ENCODE data around the gene STX2. TPM values are rescaled to one million over a fixed set of nuclear protein-coding genes. Genes with fewer than 3 reads are reported as not detected.
A peak's percentile ranks its signal among the peaks of the same experiment; 100 is the strongest.

STX2 gene
- total and polyA plus RNA-seq, 2 experiments from 2014 or later: 16.4 to 35.4 TPM

DNA sequence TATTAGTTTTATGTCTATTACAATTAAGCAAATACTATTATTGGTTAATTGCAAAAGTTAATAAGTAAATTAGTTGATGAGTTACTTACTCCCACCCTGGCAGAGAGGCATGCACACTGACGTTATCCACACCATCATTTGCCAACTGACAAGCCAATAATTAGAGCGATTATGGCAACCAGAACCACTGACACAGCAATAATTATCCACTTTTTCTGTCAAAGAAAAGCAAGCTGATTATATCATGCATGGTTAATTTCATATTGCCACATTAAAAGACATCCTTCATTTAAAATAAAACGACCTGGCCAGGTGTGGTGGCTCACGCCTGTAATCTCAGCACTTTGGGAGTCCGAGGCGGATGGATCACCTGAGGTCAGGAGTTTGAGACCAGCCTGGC is 43.1 kb downstream of the STX2 start (continued):
- TF ChIP-seq REST (IDR thresholded peaks at IDR 0.05; ENCODE audit: unreplicated experiment) (no peak), STAT1 (IDR thresholded peaks at IDR 0.05; ENCODE audit: unreplicated experiment) (no peak)

DNA sequence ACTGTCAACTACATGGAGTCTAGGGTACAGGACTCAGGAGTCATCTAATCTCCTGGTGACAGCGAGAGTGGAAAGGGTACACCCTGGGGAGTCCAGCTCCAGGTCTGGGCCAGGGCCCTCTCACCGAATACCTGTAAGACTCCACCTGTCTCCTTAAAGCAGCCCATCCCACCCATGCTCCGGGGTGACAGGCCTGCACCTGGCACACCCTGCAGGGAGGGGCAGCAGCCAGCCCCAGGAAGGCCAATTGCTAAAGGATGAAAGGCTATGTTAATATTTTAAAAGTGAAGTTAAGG is 45.5 kb downstream of the STX2 start:
- H3K4me3 ChIP-seq: no peak overlapping the region
- no peaks in the 10 kb centered on the region for H3F3A ChIP-seq (replicated peaks; ENCODE audit: low read depth)
- no peak overlapping the region; the same call in 1 of the 2 replicates for H3K4me2 ChIP-seq
- peak overlapping the region; percentile 60; the same call in 1 of the 2 replicates for H3K27ac Mint-ChIP-seq
- H3K79me2 ChIP-seq (replicated peaks; ENCODE audit: insufficient read depth): no peaks in the 10 kb centered on the region
- H3K27me3 Mint-ChIP-seq (ENCODE audit: insufficient read depth, low read depth, poor library complexity): peaks cover 5% of the 10 kb centered on the region
- H2AFZ ChIP-seq: no peak overlapping the region
- peaks cover 20% of the 10 kb centered on the region for H3K4me1 Mint-ChIP-seq
- DNase-seq (ENCODE audit: low spot score): no peak
- H3K9me2 ChIP-seq (ENCODE audit: insufficient read depth): no peaks in the 10 kb centered on the region
- H3K4me3 Mint-ChIP-seq: no peak overlapping the region
- H3K36me3 Mint-ChIP-seq (ENCODE audit: low read depth): peaks cover 18% of the 10 kb centered on the region
- TF ChIP-seq JUNB (IDR thresholded peaks at IDR 0.05; ENCODE audit: unreplicated experiment) (no peak), STAT1 (IDR thresholded peaks at IDR 0.05; ENCODE audit: unreplicated experiment) (no peak), EZH2 (IDR thresholded peaks at IDR 0.05; ENCODE audit: low read depth, unreplicated experiment) (no peak), ZNF462 (CRISPR knock-in tag; IDR thresholded peaks at IDR 0.05) (no peak), EZH2phosphoT487 (IDR thresholded peaks at IDR 0.05; ENCODE audit: unreplicated experiment) (no peak), CREB1 (CRISPR knock-in tag; IDR thresholded peaks at IDR 0.05; ENCODE audit: low read depth) (no peak), CTCF (conservative IDR thresholded peaks at IDR 0.05; ENCODE audit: low read depth in 2 of 2) (no peak), ZNF114 (CRISPR knock-in tag; IDR thresholded peaks at IDR 0.05) (no peak)
- TF ChIP-seq, protein P1, sequence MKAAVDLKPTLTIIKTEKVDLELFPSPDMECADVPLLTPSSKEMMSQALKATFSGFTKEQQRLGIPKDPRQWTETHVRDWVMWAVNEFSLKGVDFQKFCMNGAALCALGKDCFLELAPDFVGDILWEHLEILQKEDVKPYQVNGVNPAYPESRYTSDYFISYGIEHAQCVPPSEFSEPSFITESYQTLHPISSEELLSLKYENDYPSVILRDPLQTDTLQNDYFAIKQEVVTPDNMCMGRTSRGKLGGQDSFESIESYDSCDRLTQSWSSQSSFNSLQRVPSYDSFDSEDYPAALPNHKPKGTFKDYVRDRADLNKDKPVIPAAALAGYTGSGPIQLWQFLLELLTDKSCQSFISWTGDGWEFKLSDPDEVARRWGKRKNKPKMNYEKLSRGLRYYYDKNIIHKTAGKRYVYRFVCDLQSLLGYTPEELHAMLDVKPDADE (IDR thresholded peaks at IDR 0.05): no peak
- H3K9me3 Mint-ChIP-seq: no peaks in the 10 kb centered on the region
- peaks cover 30% of the 10 kb centered on the region for H3K4me1 ChIP-seq (ENCODE audit: insufficient read depth)
- no peaks in the 10 kb centered on the region; the same call in 1 of the 2 replicates for H3K36me3 ChIP-seq (ENCODE audit: insufficient read depth)
- no peaks in the 10 kb centered on the region for H4K20me1 ChIP-seq (replicated peaks; ENCODE audit: insufficient read depth)
- no peak; the same call in 2 of the 3 replicates for ATAC-seq
- no peaks in the 10 kb centered on the region for H3K27me3 ChIP-seq (ENCODE audit: insufficient read depth)
- H3K27ac ChIP-seq (ENCODE audit: low read depth): no peak overlapping the region

Measured in GM23338 (cell line).